PFSK-1 (cell line): Measurements from ENCODE around the gene SAMSN1.

ENCODE experiments used
- FOXP2 ChIP-seq: optimal IDR thresholded peaks from 2 replicates; pipeline ENCODE3; 2011; ENCODE audit warnings: borderline replicate concordance, control low read depth, inconsistent platforms; ENCODE audit not compliant: insufficient read depth; ENCODE audit errors: extremely low read length, extremely low read depth
- POLR2AphosphoS5 ChIP-seq: IDR thresholded peaks from 2 replicates; pipeline ENCODE4 v1.6.1; 2012; ENCODE audit warnings: low read depth, mild to moderate bottlenecking, control low read depth, low read length, moderate library complexity
- REST ChIP-seq, 2 experiments: IDR thresholded peaks; 2 replicates each; pipeline versions ENCODE4 v1.6.1 to v1.8.0; 2011 to 2012; ENCODE audit warnings: low read depth in 2 of 2, low read length in 2 of 2, control low read depth in 1 of 2, inconsistent platforms in 1 of 2, mild to moderate bottlenecking in 1 of 2, moderate library complexity in 1 of 2; ENCODE audit not compliant: insufficient read depth in 1 of 2
- SIN3A ChIP-seq: IDR thresholded peaks from 2 replicates; pipeline ENCODE4 v1.6.1; 2012; ENCODE audit warnings: mild to moderate bottlenecking, low read length, moderate library complexity, borderline replicate concordance; ENCODE audit not compliant: insufficient read depth
- TAF1 ChIP-seq: IDR thresholded peaks from 2 replicates; pipeline ENCODE4 v1.6.1; 2012; ENCODE audit warnings: low read length, control low read depth, borderline replicate concordance; ENCODE audit not compliant: insufficient read depth

SAMSN1 gene

GRCh38 chr21:14448784-14449183 lies 97.3 kb downstream of the SAMSN1 start:
- TF ChIP-seq SIN3A, result no peak
- no peak for TF ChIP-seq REST (IDR thresholded peaks at IDR 0.05; ENCODE audit: insufficient read depth in 1 of 2, low read depth in 2 of 2, low read length in 2 of 2)
- TF ChIP-seq TAF1, result no peak
- TF ChIP-seq POLR2AphosphoS5, result no peak
- no peak for TF ChIP-seq FOXP2

GRCh38 chr21:14438211-14438610 lies 107.9 kb downstream of the SAMSN1 start:
- no peak for TF ChIP-seq TAF1
- TF ChIP-seq POLR2AphosphoS5, result no peak
- TF ChIP-seq REST (IDR thresholded peaks at IDR 0.05; ENCODE audit: insufficient read depth in 1 of 2, low read depth in 2 of 2, low read length in 2 of 2), result no peak
- no peak for TF ChIP-seq SIN3A
- no peak for TF ChIP-seq FOXP2

GRCh38 chr21:14435423-14435822 lies 110.7 kb downstream of the SAMSN1 start:
- TF ChIP-seq REST (IDR thresholded peaks at IDR 0.05; ENCODE audit: insufficient read depth in 1 of 2, low read depth in 2 of 2, low read length in 2 of 2) (no peak), SIN3A (no peak), TAF1 (no peak), FOXP2 (no peak), POLR2AphosphoS5 (no peak)
